Measurements from ENCODE around the gene LSM6. TPM values are rescaled to one million over a fixed set of nuclear protein-coding genes. Genes with fewer than 3 reads are reported as not detected.

The LSM6 gene
- total RNA-seq, 2 experiments from 2014 or later: 52.2 TPM

GRCh38 chr4:146238107-146238506, 62.6 kb downstream of the LSM6 start:
- Mint-ChIP-seq H3K4me3 (no peak overlapping the region), H3K27ac (no peak overlapping the region), H3K4me1 (peaks cover 10% of the 10 kb centered on the region), H3K9me3 (no peaks in the 10 kb centered on the region), H3K27me3 (no peaks in the 10 kb centered on the region), H3K36me3 (ENCODE audit: low read depth) (no peaks in the 10 kb centered on the region)
- no peak for DNase-seq
- ChIA-PET POLR2A (no interaction called here), CTCF (no interaction called here)

Other genes starting within 250 kb of the LSM6 start
- 10 to 100 TPM; 12.2 to 14.4 TPM for gene ZNF827, start 236.9 kb upstream of the LSM6 start, total RNA-seq
- under 1 TPM; 0.08 to 0.20 TPM for gene REELD1, start 38.8 kb downstream of the LSM6 start, total RNA-seq